ENCODE results near the gene UGDH. TPM values are rescaled to one million over a fixed set of nuclear protein-coding genes. Genes with fewer than 3 reads are reported as not detected.

UGDH gene
- total and polyA plus RNA-seq, 2 of the 13 experiments (the other 11 are each of a cell fraction or from before 2014, with no cell fraction given), result 99.0 to 384 TPM

GRCh38 chr4:39458505-39459300 lies 68.5 kb downstream of the UGDH start, which contains the start of the genes LIAS and RPL9 (continued):
- TF ChIP-seq ZSCAN5A (CRISPR knock-in tag; IDR thresholded peaks at IDR 0.05; ENCODE audit: borderline replicate concordance) (peak; percentile 79; the same call in 1 of the 2 replicates), HOXD1 (CRISPR knock-in tag; IDR thresholded peaks at IDR 0.05) (peak; percentile 86), MXD4 (CRISPR knock-in tag; IDR thresholded peaks at IDR 0.05) (peak; percentile 83), RARG (CRISPR knock-in tag; IDR thresholded peaks at IDR 0.05; ENCODE audit: low read depth) (no peak), ZZZ3 (CRISPR knock-in tag; IDR thresholded peaks at IDR 0.05; ENCODE audit: borderline replicate concordance) (peak; percentile 99), TAF1 (CRISPR knock-in tag; IDR thresholded peaks at IDR 0.05) (peak; percentile 98), ARID4A (CRISPR knock-in tag; IDR thresholded peaks at IDR 0.05; ENCODE audit: borderline replicate concordance) (peak; percentile 88; the same call in 1 of the 2 replicates), ZC3H13 (CRISPR knock-in tag; IDR thresholded peaks at IDR 0.05) (peak; percentile 51; the same call in 1 of the 2 replicates), HNF1A (IDR thresholded peaks at IDR 0.05; ENCODE audit: low read depth) (0 out of 2 replicates have a peak, but pooled peaks have one; percentile 43), HNF1A (CRISPR knock-in tag; IDR thresholded peaks at IDR 0.05; ENCODE audit: borderline replicate concordance) (peak; percentile 87; the same call in 1 of the 2 replicates), THAP9 (CRISPR knock-in tag; IDR thresholded peaks at IDR 0.05; ENCODE audit: borderline replicate concordance) (peak; percentile 67; the same call in 1 of the 2 replicates), POLR2AphosphoS5 (IDR thresholded peaks at IDR 0.05; ENCODE audit: low read depth, low read length) (peak; percentile 98), ZNF775 (CRISPR knock-in tag; IDR thresholded peaks at IDR 0.05; ENCODE audit: borderline replicate concordance) (0 out of 2 replicates have a peak, but pooled peaks have one; percentile 54), ATAD3A (CRISPR knock-in tag; IDR thresholded peaks at IDR 0.05) (no peak), RBM22 (optimal IDR thresholded peaks at IDR 0.05; ENCODE audit: low read length) (no peak)
